H54 (cell line): ENCODE data around the gene RTN4R.
"Not testable (repeated sequence)": the region's sequence is repeated elsewhere in the genome, so short reads cannot be mapped to it uniquely, and the experiment has no call there.

Source experiments
- DNase-seq: peaks from one replicate; pipeline ENCODE4 v3.0.0; 2011; ENCODE audit warnings: low spot score, mixed read lengths; ENCODE audit not compliant: insufficient read length
- FAIRE-seq: peaks from 3 replicates; lab custom pipeline; 2011; peaks lifted over from hg19 to GRCh38; lab: Jason Lieb, UNC
- POLR2A ChIP-seq: IDR thresholded peaks from 2 replicates; pipeline ENCODE4 v1.6.1; 2011; ENCODE audit warnings: low read depth, mild to moderate bottlenecking, low read length

RTN4R gene

DNA sequence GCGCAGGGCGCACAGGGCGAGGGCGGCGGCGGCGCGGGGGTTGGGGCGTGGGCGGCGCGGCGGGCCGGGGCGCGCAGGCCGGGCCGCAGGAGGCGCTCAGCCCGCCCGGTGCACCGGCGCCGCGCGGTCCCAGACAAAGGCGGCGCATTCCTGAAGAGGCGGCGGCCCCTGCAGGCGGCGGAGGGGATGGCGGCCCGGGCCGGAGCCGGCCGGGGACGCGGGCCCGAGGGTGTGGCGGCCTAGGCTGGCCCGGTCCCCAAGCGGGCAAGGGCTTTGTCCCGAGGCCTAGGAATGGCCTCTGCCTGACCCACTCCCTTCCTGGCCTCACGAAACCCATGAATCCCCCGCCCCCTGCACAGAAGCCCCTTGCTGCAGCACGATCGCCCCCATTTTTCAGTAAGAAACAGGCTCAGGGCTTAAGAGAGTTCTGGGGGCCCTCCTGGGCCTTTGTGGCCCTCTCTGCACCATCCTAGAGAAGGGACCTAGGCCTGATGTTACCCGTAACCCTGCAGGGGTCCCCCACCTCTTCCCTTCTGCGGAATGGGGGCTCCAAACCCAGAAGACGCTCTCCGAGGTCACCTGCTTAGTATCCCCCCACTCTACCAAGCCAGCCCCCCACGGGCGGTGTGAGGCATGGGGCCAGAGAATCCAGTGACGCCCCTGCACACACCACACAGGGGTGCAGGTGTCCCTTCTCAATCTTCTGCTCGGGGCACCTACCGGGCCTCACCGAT lies at the start of gene RTN4R:
RTN4R (minus strand) TSS at position 40 of the 734 bp plus-strand sequence. CDS start 226 bp downstream, outside the sequence.
- no peak for FAIRE-seq
- peak; percentile 47 for DNase-seq

DNA sequence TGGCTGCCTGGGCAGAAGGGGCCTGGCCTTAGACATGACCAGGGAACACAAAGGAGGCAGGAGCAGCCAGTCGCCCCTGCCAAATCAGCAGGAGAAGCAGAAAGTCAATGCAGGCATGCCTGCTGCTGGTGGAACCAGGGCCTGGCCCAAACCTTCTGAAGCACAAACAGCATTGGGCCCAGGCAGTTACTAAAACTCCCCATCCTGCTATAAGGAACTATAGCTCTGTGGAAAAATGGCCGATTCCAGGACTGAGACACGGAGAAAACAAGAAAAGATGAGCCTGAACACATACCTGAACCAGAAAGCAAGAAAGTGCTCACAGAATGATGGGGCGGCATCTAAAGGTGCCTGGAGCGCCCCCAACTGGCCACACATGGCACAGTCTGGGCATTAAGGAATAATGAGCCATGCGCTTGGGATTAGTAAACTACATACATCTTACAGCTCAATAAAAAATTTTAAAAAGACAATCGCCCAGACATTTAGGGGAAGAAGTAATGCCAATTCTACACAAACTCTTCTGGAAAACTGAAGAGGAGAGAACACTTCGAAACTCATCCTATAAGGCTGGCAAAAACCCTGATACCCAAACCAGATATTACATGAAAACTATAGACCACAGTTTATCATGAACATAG lies 49.4 kb upstream of the RTN4R start:
- FAIRE-seq, DNase-seq: not testable (repeated sequence)

More for the DNA sequence above, at the start of gene RTN4R:
- TF ChIP-seq POLR2A: no peak

DNA sequence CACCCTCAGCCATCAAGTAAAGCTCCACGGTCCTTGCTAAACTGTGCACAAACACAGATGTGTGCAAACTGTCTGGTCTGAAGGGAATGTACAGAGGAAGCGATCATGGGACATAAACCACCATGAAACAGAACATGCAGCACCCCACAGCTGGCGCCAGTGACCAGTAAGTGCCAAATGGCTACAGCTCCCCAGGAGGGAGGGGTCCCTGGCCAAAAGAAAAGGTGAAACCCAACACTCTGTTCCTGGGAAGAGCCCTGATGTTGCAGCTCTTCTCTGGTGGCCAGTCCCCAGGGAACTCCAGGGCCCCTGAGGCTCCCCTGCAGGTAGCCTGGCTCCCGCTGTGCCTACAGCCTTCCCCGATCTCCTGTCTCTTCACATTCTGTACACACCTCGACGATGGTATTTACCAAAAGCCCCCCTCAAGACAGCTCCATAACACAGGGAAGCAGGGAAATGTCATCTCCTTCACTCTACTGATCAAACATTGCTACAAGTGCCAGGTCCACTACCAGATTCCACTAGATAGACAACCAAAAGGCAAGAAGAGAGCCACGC lies 48.8 kb upstream of the RTN4R start:
- TF ChIP-seq POLR2A: no peak
- no peak for FAIRE-seq
- DNase-seq: no peak

DNA sequence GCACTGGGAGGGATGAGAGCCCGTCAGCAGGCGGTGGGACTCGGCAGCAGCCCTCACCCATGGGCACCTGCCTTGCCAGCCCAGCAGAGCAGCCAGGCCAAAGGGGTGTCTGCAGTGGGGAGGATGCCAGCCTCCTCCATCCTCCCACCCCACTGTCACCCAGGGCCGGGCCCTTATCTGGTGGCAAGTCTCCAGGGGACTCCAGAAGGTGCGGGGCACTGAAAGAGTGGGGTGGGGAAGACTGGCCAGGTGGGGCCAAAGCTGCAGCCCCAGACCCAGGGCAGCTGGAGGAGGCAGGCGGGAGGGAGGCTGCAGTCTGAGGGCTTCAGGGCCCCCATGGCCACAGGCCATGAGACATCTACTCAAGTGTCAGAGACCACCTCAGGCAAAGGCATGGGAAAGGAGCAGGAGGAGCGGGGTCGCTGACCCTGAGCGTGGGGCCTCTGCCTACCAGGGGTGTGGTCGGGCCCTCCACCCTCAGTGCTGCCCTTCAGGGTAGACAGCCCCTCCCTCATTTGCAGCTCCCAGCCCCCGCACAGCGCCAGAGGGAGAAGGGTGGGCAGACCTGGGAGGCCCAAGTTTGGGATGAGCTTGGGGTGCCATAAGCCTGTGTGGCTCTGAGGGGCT lies 48.2 kb upstream of the RTN4R start:
- no peak for DNase-seq
- no peak for TF ChIP-seq POLR2A
- FAIRE-seq: no peak

DNA sequence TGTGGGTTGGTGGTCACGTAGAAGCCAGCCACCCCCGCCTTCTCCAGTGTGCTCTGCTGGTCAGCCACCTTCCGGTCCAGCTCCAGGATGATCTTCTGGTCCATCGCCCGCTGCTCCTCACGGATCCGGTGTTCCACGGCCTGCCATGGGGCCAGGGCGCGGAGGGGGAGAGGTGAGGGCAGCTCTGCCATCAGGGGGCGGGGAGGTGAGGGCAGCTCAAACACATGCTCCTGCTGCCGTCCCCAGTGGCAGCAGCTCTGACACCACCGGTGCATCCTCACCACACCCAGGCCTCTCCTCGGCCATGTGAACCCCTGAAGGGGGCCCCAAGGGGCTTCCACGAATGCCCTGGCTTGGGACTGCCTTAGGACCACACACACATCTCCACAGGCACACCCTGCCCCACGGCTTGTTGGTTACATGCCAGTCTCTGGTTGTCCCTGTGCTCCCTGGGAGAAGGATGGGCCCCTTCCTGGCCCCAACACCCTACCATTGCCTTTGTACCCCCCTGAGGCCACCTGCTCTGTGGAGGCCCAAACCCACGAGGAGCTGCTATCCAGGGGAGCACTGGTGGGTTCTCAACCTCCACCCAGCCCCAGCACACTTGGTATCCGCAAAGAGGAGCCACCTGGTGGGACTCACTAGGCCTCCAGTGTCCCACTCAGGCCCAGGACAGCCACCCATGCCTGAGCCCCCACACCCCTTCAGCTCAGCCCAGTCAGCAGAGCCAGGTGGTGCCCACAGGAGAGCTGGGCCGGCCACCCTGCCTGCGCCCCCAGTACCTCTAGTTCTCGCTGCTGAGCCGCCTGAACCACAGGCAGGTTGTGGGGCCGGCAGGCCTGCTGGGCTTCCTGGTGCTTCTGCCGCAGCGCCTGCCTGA lies 47.5 kb upstream of the RTN4R start:
- DNase-seq (no peak), FAIRE-seq (no peak)
- no peak for TF ChIP-seq POLR2A

DNA sequence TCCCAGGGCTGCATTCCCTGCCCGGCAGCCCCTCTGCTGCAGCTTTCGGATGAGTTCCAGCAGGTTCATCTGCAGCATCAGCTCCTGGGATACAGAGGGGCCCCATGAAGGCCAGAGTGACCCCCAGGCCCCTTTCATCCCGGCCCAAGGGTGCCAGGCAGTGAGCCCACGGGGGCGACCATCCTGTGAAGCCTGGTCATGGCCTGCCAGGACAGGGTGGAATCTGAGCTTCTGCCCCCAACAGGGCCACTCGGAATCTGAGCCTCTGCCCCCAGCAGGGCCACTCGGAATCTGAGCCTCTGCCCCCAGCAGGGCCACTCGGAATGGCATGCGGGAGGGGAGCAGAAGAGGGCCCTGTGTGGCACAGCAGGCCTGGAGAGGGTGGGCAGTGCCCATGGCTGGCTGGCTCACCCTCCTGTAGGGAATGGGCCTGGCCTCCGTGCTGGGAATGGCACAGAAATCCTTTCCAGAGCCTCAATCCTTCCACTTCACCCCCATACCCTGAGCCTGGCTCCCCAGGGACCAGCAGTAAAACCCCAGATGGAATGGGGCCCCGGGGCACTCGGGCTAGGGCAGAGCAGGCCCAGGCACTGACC lies 46.7 kb upstream of the RTN4R start:
- FAIRE-seq, DNase-seq: not testable (repeated sequence)

DNA sequence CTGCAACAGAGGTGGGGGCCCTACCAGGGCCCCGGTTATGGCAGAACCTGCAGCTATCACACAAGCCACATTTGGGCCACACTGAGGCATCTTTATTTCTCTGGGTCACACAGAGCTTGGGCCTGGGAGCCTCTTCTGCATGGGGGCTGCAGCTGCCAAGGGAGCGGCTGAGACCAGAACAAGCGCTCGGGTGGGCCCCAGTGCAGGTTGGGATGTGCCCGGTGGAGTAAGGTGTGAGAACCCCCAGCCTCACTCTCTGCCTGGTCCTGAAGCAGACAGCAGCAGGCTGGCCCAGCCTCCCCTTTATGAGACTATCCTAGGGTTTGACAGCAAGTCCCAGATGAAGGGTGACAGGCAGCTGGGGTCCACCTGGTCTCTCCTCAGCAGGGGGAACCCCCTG lies 46.1 kb upstream of the RTN4R start:
- not testable (repeated sequence) for DNase-seq, FAIRE-seq

DNA sequence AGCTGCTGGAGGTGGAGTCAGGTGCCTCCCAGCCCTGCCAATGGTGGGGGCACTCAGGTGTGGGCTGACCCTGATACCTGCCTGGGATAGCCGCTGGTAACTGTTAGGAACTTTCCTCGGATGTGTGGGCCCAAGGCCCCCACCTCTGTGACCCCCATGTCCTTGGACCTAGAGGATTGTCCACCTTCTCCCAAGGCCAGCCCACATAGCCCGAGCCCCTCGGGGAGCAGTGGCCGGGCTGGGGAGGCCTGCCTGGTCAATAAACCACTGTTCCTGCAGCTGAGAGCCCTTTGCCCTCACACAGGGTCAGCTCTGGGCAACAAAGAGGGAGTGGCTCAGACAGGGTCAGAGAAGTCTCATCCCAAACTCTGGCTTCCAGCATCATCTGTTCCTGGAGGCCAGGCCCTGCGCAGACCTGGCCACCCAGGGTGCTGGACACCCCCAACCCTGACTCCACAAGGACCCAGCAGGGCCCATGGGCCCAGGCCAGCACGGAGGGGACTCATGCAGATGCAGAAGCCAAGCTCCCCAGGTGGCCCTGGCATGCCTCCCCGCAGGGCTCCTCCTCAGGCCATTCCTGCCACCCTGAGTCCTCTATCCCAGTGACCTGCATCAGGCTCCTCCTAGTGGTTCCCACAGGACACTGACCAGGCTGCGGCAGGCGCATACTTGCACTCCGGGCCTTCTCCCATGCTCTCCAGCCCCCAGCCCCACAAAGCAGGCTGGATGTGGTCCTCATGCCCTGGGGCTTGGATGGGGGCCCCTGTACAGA lies 45.4 kb upstream of the RTN4R start:
- not testable (repeated sequence) for DNase-seq, FAIRE-seq

DNA sequence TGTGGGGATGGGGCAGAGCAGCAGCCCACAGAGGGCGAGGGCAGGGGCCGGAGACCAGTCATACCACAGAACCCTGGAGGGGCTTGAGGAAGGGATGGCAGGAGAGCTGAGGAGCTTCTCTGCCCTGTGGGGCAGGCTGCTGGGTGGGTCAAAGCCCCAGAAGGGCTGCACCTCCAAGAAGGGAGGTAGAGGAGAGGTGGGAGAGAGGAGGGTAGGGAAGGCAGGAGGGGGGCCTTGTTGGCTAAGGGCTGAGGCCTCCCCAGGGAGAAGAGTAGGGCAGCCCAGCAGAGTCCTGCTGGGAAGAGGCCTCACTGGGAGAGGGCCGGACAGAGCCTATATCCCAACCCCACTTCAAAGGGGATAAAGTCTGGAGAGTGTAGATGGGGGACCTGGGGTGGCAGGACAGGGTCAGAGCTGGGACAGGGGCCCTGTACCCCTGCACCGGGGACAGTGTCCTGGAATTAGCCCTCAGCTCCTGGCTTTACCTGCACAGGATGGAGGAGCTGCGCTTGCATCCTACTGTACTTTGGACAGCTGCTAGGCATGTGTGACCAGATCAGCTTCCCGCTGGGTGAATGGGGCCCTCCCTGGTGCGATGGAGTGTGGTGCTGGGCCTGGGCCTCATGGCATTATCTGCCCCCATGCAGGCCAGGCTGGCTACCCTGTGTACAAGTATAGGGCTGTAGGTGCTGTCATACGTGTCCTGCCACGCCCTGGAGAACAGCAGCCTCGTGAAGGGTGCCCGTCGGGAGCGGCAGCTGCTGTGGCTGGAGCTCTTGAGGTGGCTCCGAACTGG lies 44.5 kb upstream of the RTN4R start:
- no peak for DNase-seq
- no peak for TF ChIP-seq POLR2A
- FAIRE-seq: no peak

DNA sequence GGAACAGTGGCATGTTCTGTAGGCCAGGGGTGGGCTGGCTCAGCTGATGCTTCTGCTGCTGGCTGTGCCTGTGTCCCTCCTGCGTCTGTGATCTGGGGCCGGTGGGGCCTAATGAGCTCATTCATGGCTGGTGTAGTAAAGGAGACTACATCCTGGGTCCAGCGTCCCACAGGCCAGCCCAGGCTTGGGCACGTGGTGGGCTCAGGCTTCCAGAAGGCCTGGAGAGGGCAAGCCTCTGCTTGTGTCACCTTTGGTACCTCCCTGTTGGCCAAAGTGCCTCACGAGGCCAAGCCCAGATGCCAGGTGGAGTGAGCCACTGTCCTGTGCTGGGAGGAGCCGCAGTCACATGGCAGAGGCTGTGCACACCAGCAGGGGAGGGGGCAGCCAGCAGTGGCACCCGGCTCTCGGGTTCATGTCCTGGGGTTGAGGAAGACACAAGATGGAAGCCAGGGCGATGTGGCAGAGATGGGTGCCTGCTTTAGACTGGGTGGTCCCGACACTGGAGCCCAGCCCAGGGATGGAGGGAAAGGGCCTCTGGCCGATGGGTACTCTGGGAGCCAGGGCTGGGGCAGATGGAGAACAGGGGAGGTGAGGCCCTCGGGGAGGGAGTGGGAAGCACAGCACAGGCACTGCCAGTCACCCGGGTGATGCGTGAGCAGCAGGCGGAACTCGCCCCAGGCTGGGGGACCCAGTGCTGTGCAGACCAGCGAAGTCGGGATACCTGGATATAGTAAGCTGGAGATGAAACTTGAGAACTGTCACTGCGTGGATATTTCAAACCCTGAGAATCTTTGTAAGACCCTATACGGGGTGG lies 43.3 kb upstream of the RTN4R start:
- not testable (repeated sequence) for FAIRE-seq, DNase-seq

DNA sequence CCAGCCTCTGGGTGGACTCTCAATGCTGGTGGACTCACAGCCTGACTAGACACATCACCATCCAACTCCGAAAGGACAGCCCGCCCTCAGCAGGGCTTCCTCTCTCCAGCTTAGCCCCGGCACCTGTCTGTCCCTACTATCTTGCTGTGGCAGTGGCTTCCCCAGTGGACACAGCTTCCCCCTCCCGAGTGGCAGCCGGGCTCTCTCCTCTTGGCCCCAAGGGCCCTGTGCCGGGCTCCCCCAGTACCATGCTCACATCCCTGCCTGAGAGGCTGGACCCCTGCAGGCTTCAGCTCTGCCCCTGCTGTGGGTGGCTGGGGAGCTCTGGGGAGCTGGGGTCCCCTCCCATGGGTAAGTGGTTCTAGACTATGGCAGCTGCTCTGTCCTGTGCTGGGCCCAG lies 42.7 kb upstream of the RTN4R start:
- DNase-seq, FAIRE-seq: not testable (repeated sequence)

DNA sequence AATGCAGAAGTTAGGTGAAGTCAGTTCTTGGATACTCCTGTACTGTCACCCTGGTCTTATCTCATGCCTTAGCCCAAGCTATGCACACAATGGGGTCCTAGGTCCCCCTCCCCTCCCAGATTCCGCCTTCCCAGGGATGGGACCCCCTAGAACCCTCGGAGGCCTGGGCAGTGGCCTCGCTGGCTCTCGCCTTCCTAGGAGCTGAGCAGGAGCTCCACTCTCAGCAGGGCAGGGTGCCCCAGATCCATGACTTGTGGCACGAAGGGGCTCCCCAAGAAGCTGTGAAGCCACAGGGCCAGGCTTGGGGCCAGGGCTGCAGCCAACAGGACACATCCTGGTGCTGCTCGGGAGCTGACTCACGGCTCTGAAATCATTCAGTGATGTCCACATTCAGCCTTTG lies 42.1 kb upstream of the RTN4R start:
- not testable (repeated sequence) for DNase-seq, FAIRE-seq

DNA sequence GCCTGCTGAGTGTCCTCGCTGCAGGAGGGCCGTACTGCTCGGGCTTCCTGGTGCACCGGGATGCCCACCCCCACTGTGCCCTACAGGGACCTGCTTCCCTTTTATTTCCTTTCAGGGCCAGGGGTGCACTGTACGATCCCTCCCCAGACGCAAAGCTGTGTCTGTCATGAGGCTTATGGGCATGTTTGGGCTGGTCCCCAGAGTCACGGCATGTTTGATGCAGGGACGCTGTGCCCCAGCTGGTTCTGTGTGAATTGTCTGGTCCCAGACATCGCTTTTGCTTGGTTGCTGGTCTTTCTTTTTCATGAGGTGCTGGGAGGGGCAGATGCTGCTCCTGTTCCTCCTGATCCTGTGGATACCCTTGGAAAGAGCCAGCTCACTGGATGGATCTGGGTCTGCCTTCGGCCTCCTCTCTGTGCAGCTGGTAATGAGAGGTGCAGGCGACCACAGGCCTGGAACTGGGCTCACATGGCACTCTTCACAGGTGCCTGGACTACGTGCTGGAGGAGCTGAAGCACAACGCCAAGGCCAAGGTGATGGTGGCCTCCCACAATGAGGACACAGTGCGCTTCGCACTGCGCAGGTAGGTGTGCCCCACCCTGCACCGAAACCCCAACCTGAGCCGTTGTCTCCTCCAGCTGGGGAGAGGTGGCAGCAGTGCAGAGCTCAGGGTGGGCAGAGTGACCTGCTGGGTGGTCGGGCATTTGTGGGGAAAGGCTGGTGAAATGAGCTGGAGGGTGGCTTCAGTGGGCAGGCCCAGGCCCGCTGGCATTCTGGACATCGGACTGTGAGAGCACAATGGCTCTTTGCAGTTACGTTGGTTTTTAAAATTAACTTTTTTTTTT lies 40.9 kb upstream of the RTN4R start:
- DNase-seq, FAIRE-seq: not testable (repeated sequence)

DNA sequence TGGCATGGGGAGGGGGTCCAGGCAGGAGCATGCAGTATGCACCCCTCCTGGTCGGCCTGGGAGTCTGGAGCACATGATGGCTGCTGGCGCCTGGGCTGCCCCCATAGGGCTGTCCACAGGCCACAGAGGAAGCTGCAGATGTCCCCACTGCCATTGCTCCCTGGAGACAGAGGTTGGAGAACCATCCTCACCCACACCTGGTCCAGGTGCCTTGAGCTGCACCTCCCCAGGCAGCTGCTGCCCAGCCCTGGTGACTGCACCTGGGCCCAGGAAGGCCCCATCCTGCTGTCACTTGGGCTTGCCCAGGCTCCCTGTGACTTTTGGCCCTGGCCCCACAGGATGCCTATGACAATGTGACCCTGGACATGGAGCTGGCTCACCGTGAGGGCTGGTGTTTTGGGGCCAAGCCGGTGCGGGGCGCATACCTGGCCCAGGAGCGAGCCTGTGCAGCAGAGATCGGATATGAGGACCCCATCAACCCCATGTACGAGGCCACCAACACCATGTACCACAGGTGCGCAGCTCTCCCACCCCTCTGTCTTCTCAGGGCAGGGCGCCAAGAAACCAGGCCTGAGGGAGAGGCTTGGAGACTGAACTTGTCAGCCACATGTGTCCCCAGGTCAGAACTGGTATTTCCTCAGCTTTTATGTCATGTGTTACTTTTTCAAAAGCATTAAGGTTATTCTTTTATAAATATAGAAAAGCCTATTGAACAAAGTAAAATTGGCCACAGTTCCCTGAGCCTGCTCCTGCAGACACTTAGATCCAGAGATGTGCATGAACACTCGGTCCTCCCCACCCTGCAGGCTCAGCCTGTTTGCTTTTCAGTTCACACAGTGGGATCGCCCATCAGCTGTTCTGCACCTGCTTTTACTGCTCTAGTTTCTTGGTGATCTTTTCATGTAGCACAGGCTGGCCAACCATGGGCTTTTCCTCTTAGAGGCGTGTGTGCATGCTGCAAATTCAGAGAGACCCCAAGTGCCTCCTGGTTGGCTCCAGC lies 39.6 kb upstream of the RTN4R start:
- not testable (repeated sequence) for DNase-seq, FAIRE-seq
